ENCODE data around the gene CNR1. TPM values are rescaled to one million over a fixed set of nuclear protein-coding genes. Genes with fewer than 3 reads are reported as not detected.

CNR1 gene
- total RNA-seq, 1 donor from 2014 or later: 1.00 TPM

DNA sequence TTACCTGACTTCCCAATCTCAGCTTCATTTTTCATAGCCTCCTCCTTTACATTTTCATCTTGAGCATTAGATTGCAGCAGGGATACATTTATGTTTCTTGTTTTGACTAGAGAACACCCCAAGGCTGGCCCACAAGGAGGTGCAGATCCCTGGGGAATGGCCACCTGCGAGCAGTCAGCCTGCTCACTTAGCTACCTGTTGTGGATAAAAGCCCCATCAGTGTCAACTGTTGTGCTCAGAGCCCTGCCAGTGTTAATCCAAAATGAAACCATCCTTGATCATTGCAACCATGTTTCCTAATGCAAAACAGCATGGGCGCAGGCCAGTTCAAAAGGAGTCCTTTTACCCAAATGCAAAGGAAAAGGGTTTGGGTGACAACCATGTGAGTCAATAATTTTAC is 50.8 kb downstream of the CNR1 start:
- TF ChIP-seq EZH2 (IDR thresholded peaks at IDR 0.05; ENCODE audit: insufficient read depth, low read length): no peak
- no peak for TF ChIP-seq CTCF (IDR thresholded peaks at IDR 0.05; ENCODE audit: insufficient read depth, low read depth, low read length)
- no peak overlapping the region for H3K27ac Mint-ChIP-seq (ENCODE audit: unreplicated experiment)
- FAIRE-seq: no peak

DNA sequence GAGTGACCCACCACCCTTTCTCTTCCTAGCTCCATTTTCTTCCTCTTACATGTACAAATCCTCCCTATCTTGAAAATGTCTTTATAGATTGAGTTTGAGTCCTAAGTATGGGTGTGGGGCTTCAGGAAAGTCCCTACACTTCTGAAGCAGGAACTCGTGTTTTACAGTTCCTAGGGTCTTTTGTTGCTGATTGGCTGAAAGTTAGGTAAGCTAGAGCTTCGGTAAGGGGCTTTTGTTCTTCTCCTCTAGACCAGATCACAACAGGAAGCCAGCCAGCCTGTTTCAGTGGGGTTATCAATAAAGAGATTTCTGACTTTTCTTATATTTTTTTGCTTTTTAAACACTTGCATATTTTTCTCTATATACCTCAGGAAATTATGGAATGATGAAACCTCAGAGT is 51.3 kb downstream of the CNR1 start:
- H3K27ac ChIP-seq (ENCODE audit: low read depth, low read length): no peak overlapping the region
- no peak for FAIRE-seq

More for the DNA sequence above, 50.8 kb downstream of the CNR1 start:
- Histone ChIP-seq H3K4me2 (ENCODE audit: low read length) (no peak overlapping the region), H3K27me3 (ENCODE audit: insufficient read depth, low read length) (no peaks in the 10 kb centered on the region), H3K4me1 (ENCODE audit: insufficient read depth, low read length) (no peaks in the 10 kb centered on the region), H3K4me3 (ENCODE audit: insufficient read depth, low read depth, low read length) (no peak overlapping the region), H4K20me1 (ENCODE audit: insufficient read depth, low read length) (no peaks in the 10 kb centered on the region), H2AFZ (ENCODE audit: low read depth, low read length) (no peak overlapping the region), H3K79me2 (ENCODE audit: insufficient read depth, low read length) (no peaks in the 10 kb centered on the region), H3K27ac (ENCODE audit: low read depth, low read length) (no peak overlapping the region), H3K9ac (ENCODE audit: low read length) (no peak overlapping the region), H3K36me3 (ENCODE audit: insufficient read depth, low read length) (no peaks in the 10 kb centered on the region), H3K9me3 (ENCODE audit: insufficient read depth, low read depth, low read length) (no peaks in the 10 kb centered on the region)
- Mint-ChIP-seq H3K4me1 (ENCODE audit: low read depth, unreplicated experiment) (no peaks in the 10 kb centered on the region), H3K27me3 (ENCODE audit: low read depth, unreplicated experiment) (peaks cover 4% of the 10 kb centered on the region), H3K4me3 (ENCODE audit: unreplicated experiment) (no peak overlapping the region), H3K9me3 (ENCODE audit: unreplicated experiment) (peaks cover 3% of the 10 kb centered on the region), H3K36me3 (ENCODE audit: low read depth, unreplicated experiment) (no peaks in the 10 kb centered on the region)
- no peak for DNase-seq (ENCODE audit: low read depth)

More for the DNA sequence above, 51.3 kb downstream of the CNR1 start:
- Histone ChIP-seq H3K4me2 (ENCODE audit: low read length) (no peak overlapping the region), H3K36me3 (ENCODE audit: insufficient read depth, low read length) (no peaks in the 10 kb centered on the region), H3K79me2 (ENCODE audit: insufficient read depth, low read length) (no peaks in the 10 kb centered on the region), H2AFZ (ENCODE audit: low read depth, low read length) (no peak overlapping the region), H3K4me3 (ENCODE audit: insufficient read depth, low read depth, low read length) (no peak overlapping the region), H3K4me1 (ENCODE audit: insufficient read depth, low read length) (no peaks in the 10 kb centered on the region), H3K9me3 (ENCODE audit: insufficient read depth, low read depth, low read length) (no peaks in the 10 kb centered on the region), H3K27me3 (ENCODE audit: insufficient read depth, low read length) (no peaks in the 10 kb centered on the region), H4K20me1 (ENCODE audit: insufficient read depth, low read length) (no peaks in the 10 kb centered on the region), H3K9ac (ENCODE audit: low read length) (no peak overlapping the region)
- Mint-ChIP-seq H3K27ac (ENCODE audit: unreplicated experiment) (no peak overlapping the region), H3K4me1 (ENCODE audit: low read depth, unreplicated experiment) (no peaks in the 10 kb centered on the region), H3K4me3 (ENCODE audit: unreplicated experiment) (no peak overlapping the region), H3K9me3 (ENCODE audit: unreplicated experiment) (peaks cover 3% of the 10 kb centered on the region), H3K27me3 (ENCODE audit: low read depth, unreplicated experiment) (peaks cover 2% of the 10 kb centered on the region), H3K36me3 (ENCODE audit: low read depth, unreplicated experiment) (no peaks in the 10 kb centered on the region)
- TF ChIP-seq EZH2 (IDR thresholded peaks at IDR 0.05; ENCODE audit: insufficient read depth, low read length): no peak
- no peak for TF ChIP-seq CTCF (IDR thresholded peaks at IDR 0.05; ENCODE audit: insufficient read depth, low read depth, low read length)
- DNase-seq (ENCODE audit: low read depth): no peak
